ENCODE data around the gene CD14. TPM values are rescaled to one million over a fixed set of nuclear protein-coding genes. Genes with fewer than 3 reads are reported as not detected.

CD14 gene
- total RNA-seq, 1 experiment from 2014 or later = 0.42 TPM

DNA sequence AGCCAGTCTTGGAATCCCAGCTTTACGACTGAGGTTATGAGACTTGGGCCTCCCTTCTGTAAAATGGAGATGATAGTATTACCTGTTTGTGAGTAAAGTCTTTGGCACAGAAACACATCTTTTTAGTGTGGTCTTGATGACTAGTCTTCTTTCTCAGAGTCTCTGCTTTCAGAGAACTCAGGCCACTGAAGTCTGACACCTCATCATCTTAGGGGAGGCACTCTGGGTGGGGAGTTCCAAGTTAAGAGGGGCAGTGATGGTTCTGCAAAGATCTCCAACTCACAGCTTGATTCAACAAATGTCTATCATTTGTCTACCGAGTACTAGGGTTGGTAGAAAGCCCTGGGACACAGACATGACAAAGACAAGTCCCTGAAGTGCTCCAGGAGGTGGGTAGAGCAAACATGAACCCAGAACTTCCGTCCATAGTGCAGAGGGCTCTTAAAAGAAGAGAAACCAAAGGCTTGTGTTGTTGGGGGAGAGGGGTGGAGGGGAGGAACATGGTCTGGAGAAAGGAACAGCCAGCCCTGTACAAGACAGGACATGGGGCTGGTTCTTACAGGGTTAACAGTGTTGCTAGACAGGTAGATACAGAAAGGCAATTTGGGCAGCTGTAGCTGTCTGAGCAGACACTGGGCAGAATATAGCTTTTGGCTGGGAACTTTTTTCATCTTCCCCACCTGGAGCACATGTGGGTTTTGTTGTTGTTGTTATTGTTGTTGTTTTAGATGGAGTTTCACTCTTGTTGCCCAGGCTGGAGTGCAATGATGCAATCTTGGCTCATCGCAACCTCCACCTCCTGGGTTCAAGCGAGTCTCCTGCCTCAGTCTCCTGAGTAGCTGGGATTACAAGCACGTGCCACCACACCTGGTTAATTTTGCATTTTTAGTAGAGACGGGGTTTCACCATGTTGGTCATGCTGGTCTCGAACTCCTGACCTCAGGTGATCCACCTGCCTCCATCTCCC, 2.6 kb upstream of the CD14 start:
- RAD21 ChIA-PET (ENCODE audit: low non-redundant PET in 1 of 2, low total read pairs in 2 of 2, uncharacterized antibody in 2 of 2, unreplicated experiment in 2 of 2) = no interaction called here
- Histone ChIP-seq H4K20me1 (ENCODE audit: insufficient read depth) (no peaks in the 10 kb centered on the region), H3K4me2 (ENCODE audit: low read length) (no peak overlapping the region), H3K27me3 (ENCODE audit: insufficient read depth, low read length) (no peaks in the 10 kb centered on the region), H2AFZ (ENCODE audit: low read depth, low read length, poor library complexity, severe bottlenecking) (no peak overlapping the region), H3K36me3 (ENCODE audit: control insufficient read depth in 1 of 2, insufficient read depth in 2 of 2, low read length in 2 of 2) (no peaks in the 10 kb centered on the region), H3K79me2 (ENCODE audit: insufficient read depth, low read length) (peaks cover 6% of the 10 kb centered on the region), H3K4me3 (replicated peaks in 1 of 2; ENCODE audit: low read depth in 1 of 2, low read length in 2 of 2) (no peak overlapping the region), H3K4me1 (ENCODE audit: control insufficient read depth in 1 of 2, insufficient read depth in 2 of 2, low read length in 2 of 2) (peaks cover 4 to 16% of the 10 kb centered on the region in 2 experiments; a peak in 3 of 4 replicates), H3K9me3 (ENCODE audit: control insufficient read depth in 1 of 2, insufficient read depth in 1 of 2, low read depth in 1 of 2, low read length in 2 of 2) (no peaks in the 10 kb centered on the region), H3K9ac (ENCODE audit: low read length) (no peak overlapping the region), H3K9me2 (ENCODE audit: insufficient read depth) (no peaks in the 10 kb centered on the region), H3K27ac (ENCODE audit: low read depth, low read length) (no peak overlapping the region)
- intact Hi-C loops (cut with micrococcal nuclease) = loop anchor here (5.0 kb wide), 4 partner anchors 58 to 278 kb away; partner anchors contain the start of genes APBB3 and SLC35A4
- CTCF ChIA-PET = interaction anchor here (1.0 to 1.9 kb wide), 11 partner anchors 12 to 396 kb away, joined by 3 to 8 read pairs (median 4); partner anchors contain the start of genes HBEGF, IK and NDUFA2
- no peak for TF ChIP-seq ZNF274 (IDR thresholded peaks at IDR 0.05; ENCODE audit: low read depth, low read length)
- TF ChIP-seq, protein P1, sequence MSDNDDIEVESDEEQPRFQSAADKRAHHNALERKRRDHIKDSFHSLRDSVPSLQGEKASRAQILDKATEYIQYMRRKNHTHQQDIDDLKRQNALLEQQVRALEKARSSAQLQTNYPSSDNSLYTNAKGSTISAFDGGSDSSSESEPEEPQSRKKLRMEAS (IDR thresholded peaks at IDR 0.05) = no peak
- TF ChIP-seq RAD21 (IDR thresholded peaks at IDR 0.05; ENCODE audit: low read depth) = no peak
- no peak for TF ChIP-seq SRF (IDR thresholded peaks at IDR 0.05; ENCODE audit: low read depth)
- no peak for TF ChIP-seq ELF1 (IDR thresholded peaks at IDR 0.05; ENCODE audit: borderline replicate concordance, low read depth)
- TF ChIP-seq ZBTB33 (IDR thresholded peaks at IDR 0.05; ENCODE audit: extremely low read depth, insufficient replicate concordance, low read length) = no peak
- TF ChIP-seq CEBPB (IDR thresholded peaks at IDR 0.05; ENCODE audit: low read depth) = no peak
- TF ChIP-seq REST (IDR thresholded peaks at IDR 0.05; ENCODE audit: low read depth) = no peak
- no peak for TF ChIP-seq EZH2 (IDR thresholded peaks at IDR 0.05)
- TF ChIP-seq SP1 (IDR thresholded peaks at IDR 0.05; ENCODE audit: low read depth) = no peak
- no peak for TF ChIP-seq CBX3 (IDR thresholded peaks at IDR 0.05; ENCODE audit: low read depth)
- TF ChIP-seq ZFX (IDR thresholded peaks at IDR 0.05) = no peak
- TF ChIP-seq JUND (IDR thresholded peaks at IDR 0.05) = no peak
- no peak for TF ChIP-seq ATF3 (IDR thresholded peaks at IDR 0.05)
- TF ChIP-seq YY1 (IDR thresholded peaks at IDR 0.05; ENCODE audit: extremely low read depth, insufficient replicate concordance, low read depth, low read length) = no peak
- no peak for TF ChIP-seq FOSL1 (IDR thresholded peaks at IDR 0.05; ENCODE audit: low read depth)
- DNase-seq (ENCODE audit: low read depth, low spot score) (no peak), ATAC-seq (no peak)
- no TSS peak for BruUV-seq (replicated peaks)
- POLR2A ChIA-PET = interaction anchor here (2.2 kb wide), 1 partner anchor 78 kb away, joined by 6 read pairs; the partner anchor contains the start of gene SRA1
